GM12872 (cell line): ENCODE data around the gene RFWD3.

Experiments used
- CTCF ChIP-seq: IDR thresholded peaks from 3 replicates; pipeline ENCODE4 v1.5.1; 2011; ENCODE audit warnings: low read depth, mild to moderate bottlenecking, low read length, moderate library complexity; ENCODE audit not compliant: insufficient read depth

Gene RFWD3

GRCh38 chr16:74601126-74601871, 65.4 kb downstream of the RFWD3 start:
- no peak for TF ChIP-seq CTCF

GRCh38 chr16:74596586-74596985, 70.1 kb downstream of the RFWD3 start:
- no peak for TF ChIP-seq CTCF

GRCh38 chr16:74592847-74593246, 73.8 kb downstream of the RFWD3 start:
- no peak for TF ChIP-seq CTCF

- TF ChIP-seq CTCF: no peak
These were observed 74.6 kb downstream of the RFWD3 start for GRCh38 chr16:74591876-74592650.

- TF ChIP-seq CTCF: no peak
These were observed 79.7 kb downstream of the RFWD3 start for GRCh38 chr16:74586948-74587347.

GRCh38 chr16:74585846-74586443, 80.7 kb downstream of the RFWD3 start:
- TF ChIP-seq CTCF: no peak

- TF ChIP-seq CTCF: no peak
These were observed 82.6 kb downstream of the RFWD3 start for GRCh38 chr16:74583926-74584666.
